RPMI8226 (cell line): ENCODE data around the gene REXO1.
"Not testable (repeated sequence)": the region's sequence is repeated elsewhere in the genome, so short reads cannot be mapped to it uniquely, and the experiment has no call there.

Experiments used
- DNase-seq: peaks from one replicate; pipeline ENCODE4 v3.0.0-alpha.2; 2015

The REXO1 gene

DNA sequence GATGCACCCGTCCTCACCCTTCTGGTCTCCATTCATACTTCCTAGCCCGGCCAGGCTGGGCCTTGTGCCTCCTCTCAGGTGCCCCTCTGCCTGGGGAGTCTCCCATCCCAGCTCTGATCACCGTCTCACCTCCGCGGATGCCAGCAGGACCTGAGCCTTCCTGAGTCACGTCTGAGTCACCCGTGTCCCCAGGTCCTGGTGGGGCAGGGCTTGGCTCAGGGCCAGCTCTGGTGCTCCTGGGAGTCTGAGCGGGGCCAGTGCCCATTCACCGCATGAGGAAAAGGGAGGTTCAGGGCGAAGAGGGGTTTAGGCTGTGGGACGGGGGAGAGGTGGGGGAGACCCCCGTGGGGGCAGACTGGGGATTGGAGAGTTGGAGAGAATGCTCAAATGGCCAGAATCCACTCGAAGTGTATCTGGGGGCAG is 36.8 kb downstream of the REXO1 start:
- DNase-seq, result peak; percentile 57

DNA sequence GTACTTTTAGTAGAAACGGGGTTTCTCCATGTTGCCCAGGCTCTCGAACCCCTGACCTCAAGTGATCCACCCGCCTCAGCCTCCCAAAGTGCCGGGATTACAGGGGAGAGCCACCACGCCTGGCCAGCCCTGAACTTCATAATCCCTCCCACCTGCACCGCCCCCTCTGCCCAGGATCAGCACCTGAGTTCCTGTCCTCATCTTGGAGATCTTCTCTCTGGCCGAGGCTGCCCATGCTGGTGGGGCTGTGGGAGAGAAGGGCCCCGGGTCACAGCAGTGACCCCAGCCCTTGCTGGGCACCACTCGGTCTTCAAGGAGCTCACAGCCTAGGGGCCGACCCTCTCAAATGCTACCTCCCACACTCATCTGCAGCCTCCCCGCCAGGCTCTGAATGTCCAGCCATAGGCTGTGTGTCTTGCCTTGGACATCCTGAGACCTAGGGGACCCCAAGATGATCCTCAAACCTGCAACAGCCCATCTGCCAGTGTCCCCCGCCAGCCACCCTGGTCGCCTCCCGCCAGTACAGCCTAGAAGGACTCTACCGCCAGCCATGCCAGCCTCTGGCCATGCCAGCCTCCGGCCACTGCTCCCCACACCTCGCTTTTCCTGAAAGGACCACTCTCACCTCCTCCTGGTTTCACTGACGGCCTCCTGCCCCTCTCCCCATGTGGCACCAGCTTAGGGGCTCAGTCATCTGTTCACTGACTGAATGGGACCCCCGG is 37.7 kb downstream of the REXO1 start:
- no peak for DNase-seq

- no peak for DNase-seq
Measured at GRCh38 chr19:1809678-1810077, 38.6 kb downstream of the REXO1 start.

DNA sequence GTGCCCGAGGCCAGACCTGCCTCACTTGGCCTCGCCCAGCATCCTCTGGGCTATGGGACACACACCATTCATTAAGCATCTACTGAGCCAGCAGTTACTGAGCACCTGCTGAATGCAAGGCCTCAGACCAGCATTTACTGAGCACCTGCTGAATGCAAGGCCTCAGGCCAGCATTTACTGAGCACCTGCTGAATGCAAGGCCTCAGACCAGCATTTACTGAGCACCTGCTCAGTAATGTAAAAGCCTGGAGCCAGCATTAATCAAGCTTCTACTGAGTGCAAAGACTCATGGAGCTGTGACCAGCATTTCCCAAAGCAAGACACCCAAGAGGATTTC is 39.9 kb downstream of the REXO1 start:
- no peak for DNase-seq

GRCh38 chr19:1807695-1808394 is 40.4 kb downstream of the REXO1 start:
- DNase-seq, result no peak

DNA sequence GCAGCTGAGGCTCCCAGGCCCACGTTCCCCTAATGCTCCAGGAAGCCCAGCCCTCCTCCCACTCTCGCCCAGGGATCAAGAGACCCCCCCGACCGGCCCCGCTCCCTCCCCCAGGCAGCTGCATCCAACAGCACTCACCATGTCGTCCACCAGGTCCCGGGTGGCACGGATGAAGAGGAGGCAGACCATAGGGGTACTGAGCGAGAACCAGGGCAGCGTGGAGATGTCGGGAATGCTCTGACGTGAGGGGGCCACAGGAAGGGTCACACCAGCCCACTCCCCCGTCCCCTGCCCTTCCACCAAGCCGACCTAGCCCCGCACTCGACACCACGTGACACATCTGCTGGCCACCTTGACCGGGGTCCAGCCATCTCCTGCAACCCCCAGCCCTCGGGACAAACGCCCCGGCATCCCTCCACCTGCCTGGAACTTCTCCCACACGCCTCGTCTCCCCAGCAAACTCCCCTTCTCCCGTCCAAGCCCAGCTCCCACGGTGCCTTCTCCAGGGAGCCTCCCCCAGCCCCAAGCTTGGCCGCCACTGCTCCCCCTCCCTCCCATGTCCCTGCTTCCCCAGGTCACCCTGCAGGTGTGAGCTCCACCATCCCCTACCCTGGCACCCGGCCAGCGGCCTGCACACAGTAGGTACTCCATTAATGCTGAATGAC is 41.1 kb downstream of the REXO1 start:
- DNase-seq, result no peak

DNA sequence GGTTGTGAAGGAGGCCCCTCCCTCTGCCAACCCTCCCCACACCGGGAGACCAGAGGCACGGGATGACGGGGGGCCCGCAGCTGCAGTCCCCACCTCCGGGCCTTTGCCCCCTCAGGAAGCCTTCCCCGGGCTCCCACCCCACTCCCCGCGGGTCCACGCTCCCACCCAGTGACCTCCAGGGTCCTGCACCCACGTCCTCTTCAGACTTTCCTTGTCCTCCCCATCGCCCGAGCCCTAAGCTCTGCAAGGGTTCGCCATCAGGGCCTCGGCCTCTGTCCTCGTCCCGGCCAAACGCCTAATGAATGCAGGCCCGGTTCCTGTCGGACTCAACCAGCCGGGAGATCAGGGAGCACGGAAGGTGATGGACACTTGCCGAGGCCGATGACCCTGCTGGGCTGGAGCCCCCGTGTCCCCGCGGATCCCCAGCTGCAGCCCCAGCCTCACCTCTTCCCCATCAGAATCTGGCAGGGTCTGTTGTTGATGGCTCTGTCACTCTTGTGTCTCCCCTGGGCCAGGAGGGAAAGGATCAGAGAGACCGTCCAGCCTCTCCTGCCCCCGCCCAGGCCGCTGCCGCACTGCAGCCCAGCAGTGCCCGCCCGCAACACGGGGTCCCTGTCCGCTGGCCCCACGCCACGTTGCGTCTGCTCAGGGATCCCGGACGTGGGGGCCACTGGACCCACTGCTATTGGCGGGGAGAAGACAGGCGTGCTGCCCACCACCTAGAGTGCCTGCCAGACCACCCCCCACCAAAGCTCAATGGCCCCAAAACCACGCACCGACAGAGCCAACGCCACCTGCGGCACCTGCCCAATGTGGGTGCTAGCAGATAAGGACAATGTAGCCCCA is 41.9 kb downstream of the REXO1 start:
- no peak for DNase-seq

- DNase-seq, result no peak
Measured at GRCh38 chr19:1805401-1806183, 42.7 kb downstream of the REXO1 start.

DNA sequence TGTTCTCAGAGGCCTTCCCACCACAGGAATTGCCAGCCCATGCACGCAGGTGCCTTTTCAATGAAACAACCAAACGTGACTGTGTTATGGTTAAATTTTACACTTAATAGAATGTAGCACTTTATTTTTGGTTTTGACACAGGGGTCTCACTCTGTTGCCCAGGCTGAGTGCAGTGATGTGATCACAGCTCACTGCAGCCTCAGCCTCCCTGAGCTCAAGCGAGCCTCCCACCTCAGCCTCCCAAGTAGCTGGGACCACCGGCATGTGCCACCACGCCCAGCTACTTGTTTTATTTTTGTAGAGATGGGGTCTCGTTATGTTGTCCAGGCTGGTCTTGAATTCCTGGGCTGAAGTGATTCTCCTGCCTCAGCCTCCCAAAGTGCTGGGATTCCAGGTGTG is 43.4 kb downstream of the REXO1 start:
- DNase-seq, result no peak

GRCh38 chr19:1799695-1800342 is 48.5 kb downstream of the REXO1 start:
- DNase-seq, result no peak

DNA sequence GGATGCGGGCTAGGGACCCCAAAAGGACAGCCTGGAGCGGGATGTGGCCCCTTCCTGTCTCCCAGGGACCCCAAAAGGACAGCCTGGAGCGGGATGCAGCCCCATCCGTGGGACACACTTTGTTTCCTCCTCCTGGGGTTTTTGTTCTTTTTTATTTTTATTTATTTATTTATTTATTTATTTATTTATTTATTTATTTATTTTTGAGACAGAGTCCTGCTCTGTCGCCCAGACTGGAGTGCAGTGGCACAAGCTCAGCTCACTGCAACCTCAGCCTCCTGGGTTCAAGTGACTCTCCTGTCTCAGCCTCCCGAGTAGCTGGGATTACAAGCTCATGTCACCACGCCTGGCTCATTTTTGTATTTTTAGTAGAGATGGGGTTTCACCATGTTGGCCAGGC is 51.0 kb downstream of the REXO1 start:
- DNase-seq, result not testable (repeated sequence)

- no peak for DNase-seq
Measured at GRCh38 chr19:1796395-1797142, 51.7 kb downstream of the REXO1 start.

DNA sequence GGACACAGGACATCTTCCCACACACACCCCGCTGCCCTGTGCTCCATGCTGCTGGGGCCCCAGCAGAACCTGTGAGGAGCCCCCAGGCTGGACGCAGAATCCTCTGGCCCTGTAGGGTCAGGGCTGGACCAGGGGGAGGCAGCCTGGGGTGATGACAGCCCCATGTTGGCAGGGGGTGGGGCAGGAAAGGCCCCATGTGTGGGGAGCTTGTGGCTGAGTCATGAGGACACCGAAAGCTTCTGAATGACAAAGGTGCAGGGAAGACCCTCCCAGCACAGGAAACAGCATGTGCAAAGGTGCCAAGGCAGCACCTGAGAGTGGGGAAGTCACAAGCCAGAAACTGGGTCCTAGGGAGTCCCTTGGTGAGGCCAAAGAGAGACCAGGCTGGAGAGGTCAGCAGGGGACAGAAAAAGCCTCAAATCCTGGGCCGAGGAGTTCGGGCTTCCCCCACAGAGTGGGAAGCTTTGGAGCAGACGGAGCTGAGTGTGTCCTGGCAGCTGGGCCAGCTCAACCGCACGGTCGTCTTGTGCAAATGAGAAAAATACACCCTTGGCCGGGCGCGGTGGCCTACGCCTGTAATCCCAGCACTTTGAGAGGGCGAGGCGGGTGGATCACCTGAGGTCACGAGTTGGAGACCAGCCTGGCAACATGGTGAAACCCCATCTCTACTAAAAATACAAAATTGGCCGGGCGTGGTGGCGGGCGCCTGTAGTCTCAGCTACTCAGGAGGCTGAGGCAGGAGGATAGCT is 53.7 kb downstream of the REXO1 start:
- DNase-seq, result peak; percentile 53

GRCh38 chr19:1791879-1792278 is 56.4 kb downstream of the REXO1 start:
- no peak for DNase-seq

GRCh38 chr19:1790054-1790792 is 58.1 kb downstream of the REXO1 start:
- no peak for DNase-seq

GRCh38 chr19:1789261-1790041 is 58.8 kb downstream of the REXO1 start:
- DNase-seq, result no peak

DNA sequence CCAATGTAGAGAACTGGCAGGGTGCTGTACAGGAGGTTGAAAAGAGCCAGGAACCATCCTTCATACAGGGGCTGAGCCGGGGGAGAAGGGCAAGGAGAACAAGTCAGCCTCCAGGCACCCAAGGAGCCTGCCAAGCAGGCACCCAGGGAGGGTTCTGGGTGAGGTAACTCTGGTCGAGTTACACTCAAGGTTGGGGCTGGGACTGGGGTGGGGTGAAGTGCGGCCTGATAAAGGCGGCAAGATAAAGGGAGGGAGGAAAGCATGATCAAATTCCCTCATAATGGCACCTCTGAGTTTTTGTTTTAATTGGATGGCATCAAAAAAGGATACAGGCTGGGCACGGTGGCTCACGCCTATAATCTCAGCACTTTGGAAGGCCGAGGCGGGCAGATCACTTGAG is 61.2 kb downstream of the REXO1 start:
- no peak for DNase-seq

DNA sequence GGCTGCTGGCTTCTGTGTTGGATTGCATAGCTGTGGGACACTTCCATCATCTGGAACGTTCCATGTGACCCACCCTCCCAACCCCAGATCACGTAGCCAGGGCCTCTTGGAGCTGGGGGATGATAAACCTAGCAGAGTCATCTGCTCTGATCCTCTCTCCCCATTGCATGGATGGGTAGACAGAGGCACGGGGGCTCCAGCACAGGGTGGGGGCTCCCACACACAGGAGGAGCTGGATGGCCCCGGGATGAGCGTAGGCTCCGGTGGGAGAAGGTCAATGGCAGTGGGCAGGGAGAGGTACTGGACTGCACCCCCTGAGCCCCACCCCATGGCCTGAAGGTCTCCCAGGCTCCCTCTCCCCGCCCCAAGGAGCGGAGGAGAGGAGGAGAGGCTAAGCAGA is 61.6 kb downstream of the REXO1 start:
- no peak for DNase-seq

GRCh38 chr19:1785310-1785709 is 63.0 kb downstream of the REXO1 start:
- DNase-seq, result no peak
